HFFc6 (cell line): ENCODE data around the gene CTCFL. TPM values are rescaled to one million over a fixed set of nuclear protein-coding genes. Genes with fewer than 3 reads are reported as not detected.

Experiments used
- DNase-seq: peaks from one replicate; pipeline ENCODE4 v3.0.0-alpha.2; 2018
- H3K27ac Mint-ChIP-seq: 2 replicates; pipeline ENCODE4 v1.8.0; 2020; ENCODE audit warnings: mild to moderate bottlenecking, mixed read lengths
- H3K27me3 Mint-ChIP-seq: 2 replicates; pipeline ENCODE4 v1.8.0; 2021; ENCODE audit warnings: mild to moderate bottlenecking, moderate library complexity, mixed read lengths; ENCODE audit not compliant: insufficient read depth
- H3K36me3 Mint-ChIP-seq: 2 replicates; pipeline ENCODE4 v1.8.0; 2021; ENCODE audit warnings: low read depth, mixed read lengths
- H3K4me1 Mint-ChIP-seq: 2 replicates; pipeline ENCODE4 v1.8.0; 2020; ENCODE audit warnings: low read depth, mixed read lengths
- H3K4me3 Mint-ChIP-seq: 2 replicates; pipeline ENCODE4 v1.8.0; 2020; ENCODE audit warnings: mild to moderate bottlenecking, moderate library complexity, mixed read lengths
- H3K9me3 Mint-ChIP-seq: 2 replicates; pipeline ENCODE4 v1.8.0; 2020; ENCODE audit warnings: mild to moderate bottlenecking, mixed read lengths
- CTCF ChIP-seq: fragments of 200-600 bp; sonication (generic); IDR thresholded peaks from 2 replicates; pipeline ENCODE4 v1.5.0; 2021; ENCODE audit warnings: antibody characterized with exemption, mild to moderate bottlenecking
- total RNA-seq, 6 experiments: library from RNA; stranded (reverse); fragmentation: NEBNext Ultra II Directional; extraction: Animal tissue kit (Norgen Biotek cat#: 25700); gene quantifications; 2 replicates in 1 of 6; 3 replicates in 5 of 6; pipeline ENCODE4 v1.2.3, GENCODE V29; 2021

Gene CTCFL
- total RNA-seq, 6 experiments from 2014 or later, result not detected

DNA sequence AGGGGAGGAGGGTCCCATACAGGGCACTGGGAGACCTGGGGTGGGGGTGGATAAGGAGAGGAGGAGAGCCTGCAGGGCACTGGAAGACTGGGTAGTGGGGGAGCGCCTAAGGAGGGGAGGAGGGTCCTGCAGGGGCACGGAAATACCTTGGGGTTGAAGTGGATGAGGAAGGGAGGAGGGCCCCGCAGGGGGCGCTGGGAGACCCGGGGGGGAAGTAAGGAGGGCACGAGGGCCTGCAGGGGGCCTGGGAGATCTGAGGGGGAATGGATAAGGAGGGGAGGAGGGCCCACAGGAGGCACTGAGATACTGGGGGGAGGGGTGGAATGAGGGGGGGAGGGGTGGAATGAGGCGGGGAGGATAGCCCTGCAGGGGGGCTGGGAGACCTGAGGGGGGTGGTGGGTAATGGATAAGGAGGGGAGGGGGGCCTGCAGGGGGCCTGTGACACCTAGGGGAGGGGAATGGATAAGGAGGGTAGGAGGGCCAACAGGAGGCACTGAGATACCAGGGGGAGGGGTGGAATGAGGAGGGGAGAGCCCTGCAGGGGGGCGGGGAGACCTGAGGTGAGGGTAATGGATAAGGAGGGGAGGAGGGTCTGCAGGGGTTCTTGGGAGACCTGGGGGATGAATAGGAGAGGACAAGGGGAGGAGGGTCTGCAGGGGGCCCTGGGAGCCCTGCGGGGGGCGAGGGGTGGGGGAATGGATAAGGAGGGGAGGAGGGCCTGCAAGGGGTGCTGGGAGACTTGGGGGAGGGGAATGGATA is 567 bp upstream of the CTCFL start:
- Mint-ChIP-seq H3K9me3 (no peaks in the 10 kb centered on the region), H3K36me3 (no peaks in the 10 kb centered on the region), H3K4me3 (no peak overlapping the region), H3K27me3 (peaks cover 17% of the 10 kb centered on the region; the same call in 1 of the 2 replicates), H3K4me1 (no peaks in the 10 kb centered on the region), H3K27ac (no peak overlapping the region)
- TF ChIP-seq CTCF, result no peak
- DNase-seq, result no peak

DNA sequence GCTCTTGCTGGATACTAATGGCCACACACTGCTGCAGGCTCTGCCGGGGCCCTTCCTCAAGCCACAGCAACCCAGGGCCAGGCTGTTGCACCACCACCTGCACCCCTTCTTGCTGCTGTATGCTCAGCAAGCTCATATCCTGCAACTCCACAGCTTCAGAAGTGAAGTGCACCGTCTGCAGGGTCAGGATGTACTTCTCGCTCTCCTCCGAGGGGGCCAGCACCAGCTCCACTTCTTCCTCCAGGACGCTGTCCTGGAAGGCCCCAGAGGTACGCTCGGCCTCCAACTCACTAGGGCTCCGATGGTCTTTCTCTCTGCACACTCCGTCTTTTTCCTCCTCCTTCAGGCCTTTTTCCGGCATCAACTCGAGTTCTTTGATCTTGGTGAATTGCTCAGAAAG is 1.2 kb downstream of the CTCFL start:
- Mint-ChIP-seq H3K27me3 (peaks cover 20% of the 10 kb centered on the region; the same call in 1 of the 2 replicates), H3K4me3 (no peak overlapping the region), H3K9me3 (no peaks in the 10 kb centered on the region), H3K36me3 (no peaks in the 10 kb centered on the region), H3K27ac (no peak overlapping the region), H3K4me1 (no peaks in the 10 kb centered on the region)
- no peak for TF ChIP-seq CTCF
- no peak for DNase-seq

- H3K27ac Mint-ChIP-seq, result no peak overlapping the region
- H3K27me3 Mint-ChIP-seq, result peaks cover 27% of the 10 kb centered on the region
Measured at GRCh38 chr20:57522380-57523140, 2.4 kb downstream of the CTCFL start.

DNA sequence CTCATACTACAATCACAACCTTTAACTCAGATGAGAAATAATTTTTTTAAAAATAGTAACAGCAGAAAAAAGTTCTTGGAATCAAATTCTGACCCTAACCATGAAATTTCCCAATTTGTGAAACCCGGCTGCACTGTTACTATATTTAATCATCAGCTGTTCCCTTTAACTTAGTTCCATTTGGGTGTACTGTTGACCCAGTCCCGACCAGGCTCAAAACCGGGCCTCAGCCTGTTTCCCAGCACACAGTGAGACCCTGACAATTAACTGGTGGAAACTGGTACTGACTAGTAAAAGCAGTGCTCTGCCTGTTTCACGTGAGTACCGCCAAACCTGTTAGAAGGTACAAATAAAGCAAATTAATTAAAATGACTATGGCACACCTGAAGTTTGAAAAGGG is 7.0 kb downstream of the CTCFL start:
- Mint-ChIP-seq H3K27me3 (peaks cover 23% of the 10 kb centered on the region), H3K27ac (no peak overlapping the region), H3K4me1 (no peaks in the 10 kb centered on the region), H3K4me3 (no peak overlapping the region), H3K9me3 (no peaks in the 10 kb centered on the region), H3K36me3 (no peaks in the 10 kb centered on the region)
- DNase-seq, result no peak
- TF ChIP-seq CTCF, result no peak

More at GRCh38 chr20:57522380-57523140, 2.4 kb downstream of the CTCFL start:
- H3K36me3 Mint-ChIP-seq, result no peaks in the 10 kb centered on the region
- no peak overlapping the region for H3K4me3 Mint-ChIP-seq
- no peaks in the 10 kb centered on the region for H3K4me1 Mint-ChIP-seq
- no peak for TF ChIP-seq CTCF
- no peak for DNase-seq
- no peaks in the 10 kb centered on the region for H3K9me3 Mint-ChIP-seq

DNA sequence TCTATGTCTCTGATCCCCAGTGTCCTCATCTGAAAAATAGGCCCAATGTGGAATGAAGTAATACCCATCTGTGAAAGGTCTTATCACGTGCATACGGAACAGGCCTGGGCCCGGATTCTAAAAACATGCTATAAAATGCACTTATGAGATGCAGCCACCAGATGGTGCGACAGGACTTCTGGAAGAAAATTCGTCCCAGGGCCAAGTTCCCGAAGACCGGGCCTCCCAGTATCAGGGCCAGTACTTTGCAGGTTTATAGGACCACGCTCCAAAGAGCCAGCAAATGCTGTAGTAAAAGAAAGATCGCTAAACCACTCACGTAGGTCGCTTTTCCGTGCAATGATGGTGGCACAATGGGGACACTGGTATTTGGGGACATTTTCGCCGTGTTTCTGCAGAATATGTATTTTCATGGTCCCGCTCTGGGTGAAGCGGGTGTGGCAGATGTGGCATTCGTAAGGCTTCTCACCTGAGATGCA is 10.6 kb downstream of the CTCFL start:
- TF ChIP-seq CTCF, result peak; percentile 87
- H3K4me3 Mint-ChIP-seq, result no peak overlapping the region
- no peaks in the 10 kb centered on the region for H3K9me3 Mint-ChIP-seq
- peaks cover 27% of the 10 kb centered on the region for H3K27me3 Mint-ChIP-seq
- DNase-seq, result peak; percentile 39
- no peaks in the 10 kb centered on the region for H3K4me1 Mint-ChIP-seq
- H3K27ac Mint-ChIP-seq, result no peak overlapping the region
- H3K36me3 Mint-ChIP-seq, result no peaks in the 10 kb centered on the region
